AG04449 (cell line): ENCODE data around the gene ALPK1.
"Not testable (repeated sequence)": the region's sequence is repeated elsewhere in the genome, so short reads cannot be mapped to it uniquely, and the experiment has no call there.

Experiments used
- CTCF ChIA-PET: fragments of 350-600 bp; formaldehyde crosslinking; extraction: SDS; loops from one replicate; lab custom pipeline; 2021; ENCODE audit warnings: antibody characterized with exemption; lab: Yijun Ruan, JAX
- POLR2A ChIA-PET: fragments of 400-600, 350-600 bp; formaldehyde crosslinking; extraction: SDS; loops from one replicate; lab custom pipeline; 2020; ENCODE audit warnings: antibody characterized with exemption, inconsistent platforms; lab: Yijun Ruan, JAX
- DNase-seq: peaks from one replicate; pipeline ENCODE4 v3.0.0-alpha.2; 2010; ENCODE audit warnings: low read depth, low spot score
- H3K4me3 ChIP-seq: 2 replicates; pipeline ENCODE4 v1.5.1; 2011; ENCODE audit warnings: low read depth, mild to moderate bottlenecking, control low read depth, low read length
- CTCF ChIP-seq: IDR thresholded peaks from one replicate; pipeline ENCODE4 v1.5.1; 2011; ENCODE audit warnings: mild to moderate bottlenecking, moderate library complexity, low read length, control low read depth, inconsistent platforms; ENCODE audit not compliant: insufficient read depth; ENCODE audit errors: missing control alignments

Gene ALPK1

GRCh38 chr4:112473985-112474384 is 176.8 kb downstream of the ALPK1 start:
- no peak overlapping the region for H3K4me3 ChIP-seq
- ChIA-PET CTCF (no interaction called here), POLR2A (no interaction called here)
- no peak for TF ChIP-seq CTCF
- no peak for DNase-seq

- ChIA-PET POLR2A (no interaction called here), CTCF (no interaction called here)
- no peak for DNase-seq
Measured at GRCh38 chr4:112485930-112486329, 188.8 kb downstream of the ALPK1 start.

GRCh38 chr4:112490808-112491207 is 193.6 kb downstream of the ALPK1 start:
- DNase-seq, CTCF ChIA-PET, H3K4me3 ChIP-seq, POLR2A ChIA-PET: not testable (repeated sequence)

More at GRCh38 chr4:112485930-112486329, 188.8 kb downstream of the ALPK1 start:
- no peak overlapping the region for H3K4me3 ChIP-seq
- TF ChIP-seq CTCF = no peak
